C4-2B (cell line): ENCODE measurements around the gene MEGF10.

Source experiments
- ZFX ChIP-seq: fragments of 450-650 bp; IDR thresholded peaks from 2 replicates; pipeline ENCODE4 v1.6.1; 2017
- TF ChIP-seq, protein P1 (sequence below): fragments of 450-650 bp; conservative IDR thresholded peaks from 2 replicates; pipeline ENCODE4 v1.5.1; 2017; ENCODE audit warnings: mild to moderate bottlenecking

DNA sequence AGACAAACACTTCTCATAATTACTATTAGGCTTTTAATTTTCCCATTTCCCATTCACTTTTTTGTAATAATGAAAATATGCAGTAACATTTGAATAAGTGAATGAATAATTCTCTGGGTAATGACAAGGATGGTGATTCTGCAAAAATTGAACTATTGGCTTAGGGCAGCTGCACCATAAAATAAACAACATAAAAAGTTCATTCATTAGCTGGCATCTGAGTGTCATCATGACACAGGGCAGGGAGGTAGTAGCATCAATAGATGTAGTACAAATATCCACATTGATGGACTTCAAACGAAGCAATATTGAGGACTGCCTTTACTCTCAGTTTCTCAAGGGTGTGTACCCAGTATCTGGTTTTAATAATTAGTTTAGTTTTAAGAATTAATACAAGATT, 4.9 kb downstream of the MEGF10 start:
- TF ChIP-seq, protein P1, sequence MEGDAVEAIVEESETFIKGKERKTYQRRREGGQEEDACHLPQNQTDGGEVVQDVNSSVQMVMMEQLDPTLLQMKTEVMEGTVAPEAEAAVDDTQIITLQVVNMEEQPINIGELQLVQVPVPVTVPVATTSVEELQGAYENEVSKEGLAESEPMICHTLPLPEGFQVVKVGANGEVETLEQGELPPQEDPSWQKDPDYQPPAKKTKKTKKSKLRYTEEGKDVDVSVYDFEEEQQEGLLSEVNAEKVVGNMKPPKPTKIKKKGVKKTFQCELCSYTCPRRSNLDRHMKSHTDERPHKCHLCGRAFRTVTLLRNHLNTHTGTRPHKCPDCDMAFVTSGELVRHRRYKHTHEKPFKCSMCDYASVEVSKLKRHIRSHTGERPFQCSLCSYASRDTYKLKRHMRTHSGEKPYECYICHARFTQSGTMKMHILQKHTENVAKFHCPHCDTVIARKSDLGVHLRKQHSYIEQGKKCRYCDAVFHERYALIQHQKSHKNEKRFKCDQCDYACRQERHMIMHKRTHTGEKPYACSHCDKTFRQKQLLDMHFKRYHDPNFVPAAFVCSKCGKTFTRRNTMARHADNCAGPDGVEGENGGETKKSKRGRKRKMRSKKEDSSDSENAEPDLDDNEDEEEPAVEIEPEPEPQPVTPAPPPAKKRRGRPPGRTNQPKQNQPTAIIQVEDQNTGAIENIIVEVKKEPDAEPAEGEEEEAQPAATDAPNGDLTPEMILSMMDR: no peak
- no peak for TF ChIP-seq ZFX
